Activated CD4-positive, alpha-beta memory T cell treated with anti-CD3 and anti-CD28 coated beads for 36 hours (primary cell): Measurements from ENCODE around the gene POC1A. TPM values are rescaled to one million over a fixed set of nuclear protein-coding genes. Genes with fewer than 3 reads are reported as not detected.

Source experiments
- CTCF ChIA-PET: fragments of 350-600 bp; sonication (Branson Sonifier 250); formaldehyde crosslinking; loops from one replicate; lab custom pipeline; 2021; ENCODE audit warnings: antibody characterized with exemption, inconsistent platforms; lab: Charles Lee
- POLR2A ChIA-PET: fragments of 350-600 bp; sonication (Branson Sonifier 250); formaldehyde crosslinking; loops from one replicate; lab custom pipeline; 2021; ENCODE audit warnings: antibody characterized with exemption; lab: Charles Lee
- DNase-seq: peaks from one replicate; pipeline ENCODE4 v3.0.0-alpha.2; 2020
- H3K27ac Mint-ChIP-seq: one replicate; pipeline ENCODE4 v1.8.0; 2021; ENCODE audit warnings: mixed read lengths
- H3K27me3 Mint-ChIP-seq: one replicate; pipeline ENCODE4 v1.8.0; 2021; ENCODE audit warnings: mixed read lengths
- H3K36me3 Mint-ChIP-seq: one replicate; pipeline ENCODE4 v1.8.0; 2021; ENCODE audit warnings: mixed read lengths
- H3K4me1 Mint-ChIP-seq: one replicate; pipeline ENCODE4 v1.8.0; 2021; ENCODE audit warnings: low read depth, mixed read lengths
- H3K4me3 Mint-ChIP-seq: one replicate; pipeline ENCODE4 v1.8.0; 2021; ENCODE audit warnings: mild to moderate bottlenecking, mixed read lengths
- H3K9me3 Mint-ChIP-seq: one replicate; pipeline ENCODE4 v1.8.0; 2021; ENCODE audit warnings: mixed read lengths
- intact Hi-C: fragments of 100-400 bp; cut with micrococcal nuclease; formaldehyde crosslinking; loops from one replicate; pipeline ENCODE4 v1.15.1; 2023
- total RNA-seq, 2 experiments: library from RNA; stranded (reverse); gene quantifications; one replicate each; pipeline ENCODE4 v1.2.3, GENCODE V29; 2021

Gene POC1A
- total RNA-seq, 2 experiments from 2014 or later: 28.5 to 30.5 TPM

DNA sequence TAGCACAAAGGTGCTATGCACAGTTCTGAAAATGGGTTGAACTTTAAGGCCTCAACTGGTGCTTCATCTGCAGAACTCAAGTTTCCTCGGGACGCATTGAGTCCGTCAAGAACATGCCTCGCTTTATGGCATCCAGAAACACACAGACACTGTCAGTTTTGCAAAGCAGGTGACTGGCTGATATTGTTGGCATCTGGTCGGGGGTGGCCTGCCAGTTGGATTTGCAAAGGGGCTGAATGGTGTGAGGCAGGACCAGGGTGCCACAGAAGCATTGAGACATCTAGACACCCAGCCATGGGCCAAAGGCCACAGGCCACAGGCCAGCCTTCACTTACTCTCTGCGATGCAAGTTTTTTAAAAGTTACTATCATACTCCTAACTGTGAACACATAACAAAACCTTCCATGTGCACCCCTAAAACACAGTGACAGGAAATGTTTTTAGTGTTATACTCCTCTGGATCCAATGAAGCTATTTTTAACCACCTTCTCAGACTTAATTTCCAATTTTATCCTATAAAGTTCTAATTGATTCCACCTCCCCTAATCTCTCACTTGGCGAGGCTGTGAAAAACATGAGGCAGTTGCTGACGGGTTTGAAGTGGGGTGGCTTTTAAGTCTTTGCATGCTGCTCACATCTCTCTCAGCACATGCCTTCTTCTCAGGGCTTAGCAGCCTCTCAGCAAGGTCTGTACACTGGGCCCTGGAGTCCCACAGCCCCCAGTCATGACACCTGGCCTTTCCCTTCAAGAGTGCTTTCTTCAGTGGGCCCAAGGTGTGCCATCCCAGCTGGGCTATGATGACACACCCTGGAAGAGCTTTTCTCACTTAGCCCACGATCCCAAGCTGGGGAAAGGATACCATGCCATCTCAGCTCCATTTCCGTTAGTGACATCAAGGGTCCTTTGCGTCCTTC is 59.4 kb downstream of the POC1A start:
- intact Hi-C loops: no loop called here
- H3K4me3 Mint-ChIP-seq: no peak overlapping the region
- H3K27ac Mint-ChIP-seq: no peak overlapping the region
- DNase-seq: no peak
- CTCF ChIA-PET: interaction anchor here (1.0 kb wide), 1 partner anchor 28 kb away, joined by 3 read pairs; no protein-coding TSS in a partner anchor
- peaks cover 6% of the 10 kb centered on the region for H3K36me3 Mint-ChIP-seq
- H3K9me3 Mint-ChIP-seq: no peaks in the 10 kb centered on the region
- no peaks in the 10 kb centered on the region for H3K4me1 Mint-ChIP-seq
- no peaks in the 10 kb centered on the region for H3K27me3 Mint-ChIP-seq
- POLR2A ChIA-PET: no interaction called here

- H3K4me1 Mint-ChIP-seq: no peaks in the 10 kb centered on the region
- no peaks in the 10 kb centered on the region for H3K9me3 Mint-ChIP-seq
- CTCF ChIA-PET: interaction anchor here (1.0 kb wide), 1 partner anchor 29 kb away, joined by 3 read pairs; no protein-coding TSS in a partner anchor
- POLR2A ChIA-PET: no interaction called here
- H3K4me3 Mint-ChIP-seq: no peak overlapping the region
- H3K36me3 Mint-ChIP-seq: peaks cover 6% of the 10 kb centered on the region
- intact Hi-C loops: no loop called here
- no peaks in the 10 kb centered on the region for H3K27me3 Mint-ChIP-seq
- no peak for DNase-seq
- no peak overlapping the region for H3K27ac Mint-ChIP-seq
Measured at GRCh38 chr3:52093756-52094545, 60.3 kb downstream of the POC1A start.

- DNase-seq: no peak
- ChIA-PET CTCF (interaction anchor here (0.5 kb wide), 1 partner anchor 1327 kb away, joined by 3 read pairs; no protein-coding TSS in a partner anchor), POLR2A (no interaction called here)
- H3K4me1 Mint-ChIP-seq: no peaks in the 10 kb centered on the region
- intact Hi-C loops: no loop called here
- no peaks in the 10 kb centered on the region for H3K27me3 Mint-ChIP-seq
- H3K9me3 Mint-ChIP-seq: no peaks in the 10 kb centered on the region
- H3K27ac Mint-ChIP-seq: no peak overlapping the region
- H3K4me3 Mint-ChIP-seq: no peak overlapping the region
- peaks cover 6% of the 10 kb centered on the region for H3K36me3 Mint-ChIP-seq
Measured at GRCh38 chr3:52092891-52093290, 61.3 kb downstream of the POC1A start.

- Mint-ChIP-seq H3K27me3 (no peaks in the 10 kb centered on the region), H3K9me3 (no peaks in the 10 kb centered on the region), H3K4me3 (no peak overlapping the region), H3K27ac (no peak overlapping the region), H3K36me3 (peaks cover 6% of the 10 kb centered on the region), H3K4me1 (peaks cover 5% of the 10 kb centered on the region)
- POLR2A ChIA-PET: interaction anchor here (0.6 kb wide), 1 partner anchor 248 kb away, joined by 3 read pairs; no protein-coding TSS in a partner anchor
- CTCF ChIA-PET: no interaction called here
- no peak for DNase-seq
- intact Hi-C loops: no loop called here
Measured at GRCh38 chr3:52092271-52092660, 62.0 kb downstream of the POC1A start.

DNA sequence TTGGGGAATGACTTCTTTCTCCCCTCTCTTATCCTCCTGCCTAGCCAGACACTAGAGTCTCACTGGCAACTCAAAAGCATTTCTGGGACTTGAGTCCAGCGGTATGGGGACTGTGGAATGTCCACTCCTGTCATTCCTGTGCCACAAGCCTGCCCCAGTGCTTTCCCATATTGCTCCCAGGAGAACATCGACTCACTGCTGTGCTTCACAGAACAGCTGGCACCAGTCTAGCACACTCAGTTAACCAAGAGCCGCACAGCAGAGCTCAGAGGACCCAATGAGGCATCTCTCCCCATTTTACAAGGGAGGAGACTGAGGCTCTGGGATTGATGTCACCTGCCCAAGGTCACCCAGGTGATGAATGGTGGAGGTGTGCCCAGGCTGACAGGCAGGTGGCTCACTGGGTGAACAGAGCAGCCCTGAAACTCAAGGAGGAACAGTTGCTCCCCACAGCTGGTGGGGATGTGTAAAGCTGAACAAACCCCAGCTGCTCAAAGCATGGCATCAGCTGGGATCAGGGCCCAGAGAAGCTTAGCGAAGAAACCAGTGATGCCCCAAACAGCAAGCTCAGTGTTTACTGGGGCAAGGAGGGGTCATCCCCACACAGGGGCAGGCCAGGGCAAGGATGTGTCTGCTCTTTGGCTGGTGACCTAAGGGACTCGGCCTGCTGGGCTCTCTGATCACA is 62.5 kb downstream of the POC1A start:
- no peak for DNase-seq
- CTCF ChIA-PET: interaction anchor here (0.6 kb wide), 1 partner anchor 388 kb away, joined by 3 read pairs; no protein-coding TSS in a partner anchor
- Mint-ChIP-seq H3K4me3 (no peak overlapping the region), H3K9me3 (no peaks in the 10 kb centered on the region), H3K4me1 (peaks cover 10% of the 10 kb centered on the region), H3K27ac (no peak overlapping the region), H3K27me3 (no peaks in the 10 kb centered on the region), H3K36me3 (peaks cover 6% of the 10 kb centered on the region)
- POLR2A ChIA-PET: interaction anchor here (0.6 kb wide), 1 partner anchor 249 kb away, joined by 3 read pairs; no protein-coding TSS in a partner anchor
- intact Hi-C loops: no loop called here

- no peak overlapping the region for H3K4me3 Mint-ChIP-seq
- intact Hi-C loops: no loop called here
- H3K36me3 Mint-ChIP-seq: peaks cover 6% of the 10 kb centered on the region
- CTCF ChIA-PET: interaction anchor here (0.6 kb wide), 1 partner anchor 387 kb away, joined by 3 read pairs; no protein-coding TSS in a partner anchor
- H3K27ac Mint-ChIP-seq: no peak overlapping the region
- no peaks in the 10 kb centered on the region for H3K27me3 Mint-ChIP-seq
- H3K4me1 Mint-ChIP-seq: peaks cover 18% of the 10 kb centered on the region
- no peak for DNase-seq
- POLR2A ChIA-PET: no interaction called here
- no peaks in the 10 kb centered on the region for H3K9me3 Mint-ChIP-seq
Measured at GRCh38 chr3:52090933-52091468, 63.2 kb downstream of the POC1A start.

GRCh38 chr3:52090131-52090932 is 63.9 kb downstream of the POC1A start:
- CTCF ChIA-PET: no interaction called here

GRCh38 chr3:52089691-52090090 is 64.5 kb downstream of the POC1A start:
- no peaks in the 10 kb centered on the region for H3K36me3 Mint-ChIP-seq
- intact Hi-C loops: no loop called here
- H3K4me1 Mint-ChIP-seq: peaks cover 19% of the 10 kb centered on the region
- POLR2A ChIA-PET: interaction anchor here (1.2 kb wide), 1 partner anchor 30 kb away, joined by 3 read pairs; no protein-coding TSS in a partner anchor
- no peak for DNase-seq
- CTCF ChIA-PET: no interaction called here
- H3K27ac Mint-ChIP-seq: no peak overlapping the region
- no peaks in the 10 kb centered on the region for H3K9me3 Mint-ChIP-seq
- H3K27me3 Mint-ChIP-seq: no peaks in the 10 kb centered on the region
- H3K4me3 Mint-ChIP-seq: no peak overlapping the region

More at GRCh38 chr3:52090131-52090932, 63.9 kb downstream of the POC1A start:
- no peaks in the 10 kb centered on the region for H3K27me3 Mint-ChIP-seq
- intact Hi-C loops: no loop called here
- no peak overlapping the region for H3K4me3 Mint-ChIP-seq
- peaks cover 19% of the 10 kb centered on the region for H3K4me1 Mint-ChIP-seq
- H3K27ac Mint-ChIP-seq: no peak overlapping the region
- DNase-seq: no peak
- no peaks in the 10 kb centered on the region for H3K9me3 Mint-ChIP-seq
- POLR2A ChIA-PET: no interaction called here
- no peaks in the 10 kb centered on the region for H3K36me3 Mint-ChIP-seq

GRCh38 chr3:52088445-52089367 is 65.5 kb downstream of the POC1A start:
- CTCF ChIA-PET: interaction anchor here (1.0 kb wide), 1 partner anchor 56 kb away, joined by 3 read pairs; no protein-coding TSS in a partner anchor
- Mint-ChIP-seq H3K9me3 (no peaks in the 10 kb centered on the region), H3K4me3 (no peak overlapping the region), H3K27me3 (no peaks in the 10 kb centered on the region), H3K4me1 (peaks cover 19% of the 10 kb centered on the region), H3K27ac (no peak overlapping the region), H3K36me3 (no peaks in the 10 kb centered on the region)
- POLR2A ChIA-PET: interaction anchor here (1.2 kb wide), 1 partner anchor 31 kb away, joined by 3 read pairs; no protein-coding TSS in a partner anchor
- peak; percentile 18 for DNase-seq
- intact Hi-C loops: no loop called here

DNA sequence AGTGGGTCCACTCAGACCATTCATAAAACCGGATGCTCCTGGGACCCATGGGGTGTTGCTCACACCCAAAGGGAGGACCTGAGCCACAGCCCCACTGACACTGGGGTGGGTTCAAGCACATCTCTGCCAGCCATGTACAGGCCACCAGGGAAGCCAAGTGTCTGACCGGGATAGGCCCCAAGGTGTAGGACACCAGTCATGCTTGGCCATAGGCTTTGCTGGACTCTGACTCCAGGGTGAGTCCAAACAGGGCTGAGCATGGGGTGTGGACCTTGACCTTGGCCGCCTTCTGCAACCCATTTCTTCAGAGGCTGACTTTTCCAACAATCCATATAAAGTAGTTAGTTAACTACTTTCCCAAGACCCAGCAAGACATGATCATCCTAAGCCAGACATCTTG is 66.5 kb downstream of the POC1A start:
- DNase-seq: no peak
- Mint-ChIP-seq H3K27ac (no peak overlapping the region), H3K36me3 (no peaks in the 10 kb centered on the region), H3K27me3 (no peaks in the 10 kb centered on the region), H3K4me3 (no peak overlapping the region), H3K4me1 (peaks cover 19% of the 10 kb centered on the region), H3K9me3 (no peaks in the 10 kb centered on the region)
- POLR2A ChIA-PET: no interaction called here
- CTCF ChIA-PET: interaction anchor here (0.7 to 1.0 kb wide), 2 partner anchors 34 to 57 kb away, joined by 3 read pairs; no protein-coding TSS in a partner anchor
- intact Hi-C loops: no loop called here
